Measurements from ENCODE around the gene NOP56. TPM values are rescaled to one million over a fixed set of nuclear protein-coding genes. Genes with fewer than 3 reads are reported as not detected.

The NOP56 gene
- total RNA-seq, 1 donor from 2014 or later: 172 TPM

- TF ChIP-seq, protein P1, sequence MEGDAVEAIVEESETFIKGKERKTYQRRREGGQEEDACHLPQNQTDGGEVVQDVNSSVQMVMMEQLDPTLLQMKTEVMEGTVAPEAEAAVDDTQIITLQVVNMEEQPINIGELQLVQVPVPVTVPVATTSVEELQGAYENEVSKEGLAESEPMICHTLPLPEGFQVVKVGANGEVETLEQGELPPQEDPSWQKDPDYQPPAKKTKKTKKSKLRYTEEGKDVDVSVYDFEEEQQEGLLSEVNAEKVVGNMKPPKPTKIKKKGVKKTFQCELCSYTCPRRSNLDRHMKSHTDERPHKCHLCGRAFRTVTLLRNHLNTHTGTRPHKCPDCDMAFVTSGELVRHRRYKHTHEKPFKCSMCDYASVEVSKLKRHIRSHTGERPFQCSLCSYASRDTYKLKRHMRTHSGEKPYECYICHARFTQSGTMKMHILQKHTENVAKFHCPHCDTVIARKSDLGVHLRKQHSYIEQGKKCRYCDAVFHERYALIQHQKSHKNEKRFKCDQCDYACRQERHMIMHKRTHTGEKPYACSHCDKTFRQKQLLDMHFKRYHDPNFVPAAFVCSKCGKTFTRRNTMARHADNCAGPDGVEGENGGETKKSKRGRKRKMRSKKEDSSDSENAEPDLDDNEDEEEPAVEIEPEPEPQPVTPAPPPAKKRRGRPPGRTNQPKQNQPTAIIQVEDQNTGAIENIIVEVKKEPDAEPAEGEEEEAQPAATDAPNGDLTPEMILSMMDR (conservative IDR thresholded peaks at IDR 0.05; ENCODE audit: low read depth, low read length): no peak
- DNase-seq (ENCODE audit: low read depth): peak; percentile 47
- no peak overlapping the region for H3K4me3 ChIP-seq (ENCODE audit: low read depth, low read length)
These were observed 32.4 kb upstream of the NOP56 start for GRCh38 chr20:2619961-2620595.

GRCh38 chr20:2624190-2624589 is 28.2 kb upstream of the NOP56 start:
- TF ChIP-seq, protein P1 (conservative IDR thresholded peaks at IDR 0.05; ENCODE audit: low read depth, low read length): no peak
- H3K4me3 ChIP-seq (ENCODE audit: low read depth, low read length): no peak overlapping the region
- DNase-seq (ENCODE audit: low read depth): no peak

DNA sequence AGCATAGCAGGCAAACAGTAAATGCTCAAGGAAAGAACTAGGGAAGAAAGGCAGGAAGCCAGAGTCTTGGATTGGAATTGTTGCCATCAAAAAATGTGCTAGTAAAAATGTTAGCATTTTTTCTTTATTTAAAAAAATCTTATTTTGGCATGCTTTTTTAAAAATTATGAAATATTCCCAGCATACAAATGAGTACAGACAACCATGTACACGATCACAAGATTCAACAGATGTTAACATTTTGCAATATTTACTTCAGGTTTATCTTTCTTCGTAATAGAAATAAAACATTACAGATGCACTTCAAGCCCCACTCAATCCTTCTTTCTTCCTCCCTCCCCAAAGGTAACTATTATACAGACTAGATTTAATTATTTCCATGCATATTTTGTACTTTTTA is 27.4 kb upstream of the NOP56 start:
- TF ChIP-seq, protein P1 (conservative IDR thresholded peaks at IDR 0.05; ENCODE audit: low read depth, low read length): no peak
- H3K4me3 ChIP-seq (ENCODE audit: low read depth, low read length): no peak overlapping the region
- DNase-seq (ENCODE audit: low read depth): no peak

DNA sequence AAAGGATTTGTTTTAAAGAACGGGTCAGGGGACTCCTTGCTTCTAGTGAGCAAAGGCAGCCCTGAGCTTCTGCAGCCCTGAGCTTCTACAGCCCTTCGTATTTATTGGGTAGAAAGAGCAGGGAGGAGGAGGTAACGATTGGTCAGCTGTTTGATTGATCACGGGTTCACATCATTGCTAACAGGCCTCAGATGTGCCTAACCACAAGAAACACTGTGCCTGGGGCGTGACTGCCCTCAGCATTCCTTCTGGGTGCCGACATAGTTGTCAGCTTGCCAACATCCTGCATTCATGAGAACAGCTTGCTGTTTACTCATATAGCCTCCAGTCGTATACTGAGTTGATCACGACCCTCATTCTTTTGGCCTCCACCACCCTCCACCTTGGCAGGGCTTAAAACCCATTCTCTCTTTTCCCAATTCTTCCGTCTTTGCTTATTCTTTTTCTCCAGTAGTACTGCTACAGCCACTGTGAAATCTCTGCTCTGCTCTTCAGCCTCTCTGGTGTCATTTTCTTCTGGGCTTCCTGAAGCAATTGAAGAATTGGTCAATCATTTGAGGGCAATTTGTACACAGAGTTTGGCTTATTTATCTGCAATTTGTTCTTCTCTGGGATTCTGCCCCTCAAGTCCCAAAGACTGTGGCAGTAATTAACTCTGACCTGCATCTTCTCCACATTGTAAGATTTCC is 25.4 kb upstream of the NOP56 start:
- TF ChIP-seq, protein P1 (conservative IDR thresholded peaks at IDR 0.05; ENCODE audit: low read depth, low read length): no peak
- no peak overlapping the region for H3K4me3 ChIP-seq (ENCODE audit: low read depth, low read length)
- peak; percentile 61 for DNase-seq (ENCODE audit: low read depth)

DNA sequence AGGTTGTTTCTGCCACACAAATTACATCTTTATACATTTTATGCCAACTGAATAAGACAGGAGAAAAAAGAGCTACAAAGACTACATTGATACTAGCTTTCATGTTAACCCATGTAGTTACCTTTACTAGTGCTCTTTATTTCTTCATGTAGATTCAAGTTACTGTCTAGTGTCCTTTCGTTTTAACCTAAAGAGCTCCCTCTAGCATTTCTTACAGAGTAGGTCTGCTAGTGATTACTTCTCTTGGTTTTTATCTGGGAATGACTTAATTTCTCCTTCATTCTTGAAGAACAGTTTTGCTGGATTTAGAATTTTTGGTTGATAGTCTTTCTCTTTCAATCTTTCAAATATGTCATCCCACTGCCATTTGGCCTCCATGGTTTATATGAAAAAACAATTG is 21.2 kb upstream of the NOP56 start:
- H3K4me3 ChIP-seq (ENCODE audit: low read depth, low read length): no peak overlapping the region
- DNase-seq (ENCODE audit: low read depth): no peak
- TF ChIP-seq, protein P1 (conservative IDR thresholded peaks at IDR 0.05; ENCODE audit: low read depth, low read length): peak; percentile 35

DNA sequence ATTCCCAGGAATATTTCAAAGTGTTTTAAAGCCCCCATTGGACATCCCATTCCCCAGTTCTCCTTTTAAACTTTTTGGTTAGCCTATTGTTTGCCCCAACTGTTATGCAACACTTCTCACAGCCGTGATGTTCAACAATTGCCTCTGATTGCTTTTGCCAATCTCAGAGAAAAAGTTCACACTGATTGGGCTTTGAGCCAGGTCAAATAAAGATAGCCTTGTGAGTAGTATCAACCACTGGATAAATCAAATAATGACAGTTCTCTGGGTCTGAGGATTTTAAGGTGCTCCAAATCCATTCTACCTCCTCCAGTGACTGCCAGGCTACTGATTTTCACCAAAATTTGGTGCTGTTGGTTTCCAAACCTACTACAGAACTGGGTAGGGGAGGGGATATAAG is 19.1 kb upstream of the NOP56 start:
- DNase-seq (ENCODE audit: low read depth): no peak
- TF ChIP-seq, protein P1 (conservative IDR thresholded peaks at IDR 0.05; ENCODE audit: low read depth, low read length): no peak
- H3K4me3 ChIP-seq (ENCODE audit: low read depth, low read length): no peak overlapping the region

- DNase-seq (ENCODE audit: low read depth): no peak
- TF ChIP-seq, protein P1 (conservative IDR thresholded peaks at IDR 0.05; ENCODE audit: low read depth, low read length): no peak
- no peak overlapping the region for H3K4me3 ChIP-seq (ENCODE audit: low read depth, low read length)
These were observed 15.2 kb upstream of the NOP56 start for GRCh38 chr20:2637246-2637645.
